Gastroesophageal sphincter (tissue), 3 donors: ENCODE measurements around the gene PLA2G4D.

Source experiments
- POLR2A ChIP-seq, 2 donors: fragments of 450-650 bp; IDR thresholded peaks; one replicate each; pipeline ENCODE4 v1.6.1; 2017; ENCODE audit warnings: antibody characterized with exemption in 2 of 2, mild to moderate bottlenecking in 2 of 2, moderate library complexity in 1 of 2
- POLR2AphosphoS5 ChIP-seq: sonication (generic); formaldehyde crosslinking; IDR thresholded peaks from one replicate; pipeline ENCODE4 v1.6.1; 2017; ENCODE audit warnings: antibody characterized with exemption
- TF ChIP-seq, protein P1 (sequence below), 4 experiments: fragments of 200-600 bp in 2 of 4; fragments of 450-650 bp in 2 of 4; sonication (generic) in 1 of 4; IDR thresholded peaks; one replicate each; pipeline ENCODE4 v1.5.1; 2017 to 2019; ENCODE audit warnings: antibody characterized with exemption in 4 of 4, mild to moderate bottlenecking in 2 of 4, moderate library complexity in 2 of 4

DNA sequence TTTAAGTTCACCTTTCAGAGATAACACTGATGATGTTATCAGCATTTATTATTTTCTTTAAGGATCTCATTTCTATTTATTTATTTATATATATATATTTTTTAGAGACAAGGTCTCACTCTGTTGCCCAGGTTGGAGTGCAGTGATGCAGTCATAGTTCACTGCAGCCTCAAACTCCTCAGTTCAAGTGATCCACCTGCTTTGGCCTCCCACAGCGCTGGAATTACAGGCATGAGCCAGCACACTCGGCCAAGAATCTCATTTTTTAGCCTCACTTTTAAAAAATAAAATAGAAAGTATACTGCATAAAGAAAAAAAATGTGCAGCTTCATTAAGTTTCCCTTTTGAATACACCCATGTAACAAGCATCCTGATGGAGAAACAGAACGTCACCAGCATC is 35.6 kb downstream of the PLA2G4D start:
- TF ChIP-seq POLR2A (IDR thresholded peaks at IDR 0.05) (no peak), POLR2AphosphoS5 (no peak)
- TF ChIP-seq, protein P1, sequence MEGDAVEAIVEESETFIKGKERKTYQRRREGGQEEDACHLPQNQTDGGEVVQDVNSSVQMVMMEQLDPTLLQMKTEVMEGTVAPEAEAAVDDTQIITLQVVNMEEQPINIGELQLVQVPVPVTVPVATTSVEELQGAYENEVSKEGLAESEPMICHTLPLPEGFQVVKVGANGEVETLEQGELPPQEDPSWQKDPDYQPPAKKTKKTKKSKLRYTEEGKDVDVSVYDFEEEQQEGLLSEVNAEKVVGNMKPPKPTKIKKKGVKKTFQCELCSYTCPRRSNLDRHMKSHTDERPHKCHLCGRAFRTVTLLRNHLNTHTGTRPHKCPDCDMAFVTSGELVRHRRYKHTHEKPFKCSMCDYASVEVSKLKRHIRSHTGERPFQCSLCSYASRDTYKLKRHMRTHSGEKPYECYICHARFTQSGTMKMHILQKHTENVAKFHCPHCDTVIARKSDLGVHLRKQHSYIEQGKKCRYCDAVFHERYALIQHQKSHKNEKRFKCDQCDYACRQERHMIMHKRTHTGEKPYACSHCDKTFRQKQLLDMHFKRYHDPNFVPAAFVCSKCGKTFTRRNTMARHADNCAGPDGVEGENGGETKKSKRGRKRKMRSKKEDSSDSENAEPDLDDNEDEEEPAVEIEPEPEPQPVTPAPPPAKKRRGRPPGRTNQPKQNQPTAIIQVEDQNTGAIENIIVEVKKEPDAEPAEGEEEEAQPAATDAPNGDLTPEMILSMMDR (IDR thresholded peaks at IDR 0.05) = no peak
